GDM1 (cell line): ENCODE data around the gene LIN28B.
A peak's percentile ranks its signal among the peaks of the same experiment; 100 is the strongest.
"Not testable (repeated sequence)": the region's sequence is repeated elsewhere in the genome, so short reads cannot be mapped to it uniquely, and the experiment has no call there.

Experiments
- DNase-seq: peaks from one replicate; lab custom pipeline; 2025; lab: John Stamatoyannopoulos, UW

The LIN28B gene

DNA sequence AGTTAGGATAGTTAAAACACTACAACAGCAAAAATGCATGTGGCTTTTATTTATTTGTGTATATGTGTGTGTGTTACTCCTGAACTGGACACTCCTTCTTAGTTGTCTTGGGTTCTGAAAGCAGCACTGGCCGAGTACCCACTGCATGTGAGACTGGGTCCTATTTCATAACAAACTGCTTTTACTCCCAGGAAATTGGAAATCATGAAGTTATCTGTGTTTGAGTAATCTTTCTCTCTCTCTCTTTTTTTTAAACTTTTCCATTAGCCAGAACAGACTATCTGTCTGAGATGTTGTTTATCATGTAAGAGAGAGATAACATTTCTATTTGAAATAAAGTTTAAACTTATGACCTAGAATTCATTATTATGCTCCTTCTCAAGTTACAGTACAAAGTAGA lies 110.4 kb downstream of the LIN28B start:
- DNase-seq, result no peak

DNA sequence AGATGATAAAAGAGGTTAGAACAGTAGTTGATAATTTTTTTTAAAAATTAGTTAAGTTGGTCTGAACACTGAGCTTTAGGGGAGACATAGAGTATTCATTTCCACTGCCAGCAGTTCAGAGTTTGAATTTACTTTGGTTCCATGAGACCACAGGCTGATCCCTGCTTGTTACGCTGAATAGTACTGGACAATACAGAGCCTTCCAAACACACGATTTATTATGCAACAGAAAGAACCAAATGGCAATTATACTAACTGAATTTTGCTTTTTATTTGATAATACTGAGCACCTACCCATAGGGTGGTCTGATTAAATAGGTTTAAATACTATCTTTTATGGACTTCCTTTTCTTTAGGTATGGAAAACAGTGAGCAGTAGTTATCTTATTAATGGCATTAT lies 111.5 kb downstream of the LIN28B start:
- DNase-seq, result no peak

DNA sequence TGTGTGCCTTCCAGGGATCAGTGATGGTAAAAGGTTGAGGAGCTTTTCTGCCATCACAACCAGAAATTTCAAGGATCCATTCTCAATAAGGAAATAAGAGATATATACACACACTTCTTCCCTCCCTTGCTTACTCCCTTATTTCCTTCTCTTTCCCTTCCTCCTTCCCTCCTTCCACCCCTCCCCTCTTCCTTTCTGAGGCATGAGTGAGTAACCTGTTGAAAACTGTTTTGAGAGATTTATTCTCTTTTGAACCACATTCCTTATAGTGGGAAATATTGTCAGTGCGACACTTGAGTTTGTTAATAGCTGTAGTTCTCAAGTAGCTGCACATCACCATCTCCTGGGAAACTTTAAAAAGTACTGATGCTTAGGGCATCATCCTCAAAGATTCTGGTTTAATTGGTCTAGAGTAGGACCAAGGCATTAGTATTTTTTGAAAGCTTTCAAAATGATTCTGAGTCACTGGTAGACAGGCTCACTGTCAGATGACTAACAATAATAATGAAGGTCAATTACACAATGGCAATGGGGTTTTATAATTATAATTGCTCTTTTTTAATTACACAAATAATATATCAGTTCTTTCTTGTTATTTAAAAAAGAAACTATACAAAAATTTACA lies 113.0 kb downstream of the LIN28B start:
- DNase-seq, result no peak

DNA sequence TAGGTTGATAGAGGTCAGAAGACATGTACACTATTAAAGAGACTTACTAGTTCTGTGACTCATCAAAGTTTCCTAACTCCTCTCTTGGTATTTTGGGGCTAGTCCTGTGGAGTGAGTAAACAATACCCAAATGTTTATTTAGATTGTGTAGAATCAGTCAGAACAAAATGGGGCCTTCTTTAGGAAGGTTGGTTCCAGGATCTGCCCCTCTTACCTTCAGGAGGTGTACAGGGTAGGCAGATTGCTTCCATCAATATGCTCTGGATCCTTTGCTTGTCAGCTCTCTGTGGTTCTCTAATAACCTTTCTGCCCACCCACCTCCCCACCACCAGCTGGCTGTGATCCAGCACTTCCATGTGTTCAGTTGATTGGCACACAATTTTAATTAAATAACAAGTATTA lies 115.9 kb downstream of the LIN28B start:
- no peak for DNase-seq

DNA sequence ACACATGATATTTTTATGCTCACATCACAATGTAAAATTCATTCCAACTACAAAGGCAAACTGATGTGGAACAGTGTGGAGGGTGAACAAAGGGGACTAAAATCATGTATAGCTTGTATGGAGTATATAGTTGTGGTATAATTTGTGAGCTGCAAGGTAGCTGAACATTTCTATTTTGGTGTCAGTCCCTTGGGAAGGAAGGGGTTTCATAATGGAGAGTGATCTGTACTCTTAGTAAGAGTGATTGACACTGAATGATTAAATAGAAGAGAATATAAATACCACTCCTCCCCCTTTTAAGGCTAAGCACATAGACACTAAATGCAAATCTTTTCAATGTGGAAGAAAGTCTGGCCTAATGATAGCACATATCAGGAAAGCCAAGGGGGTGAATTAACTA lies 118.3 kb downstream of the LIN28B start:
- DNase-seq, result no peak

DNA sequence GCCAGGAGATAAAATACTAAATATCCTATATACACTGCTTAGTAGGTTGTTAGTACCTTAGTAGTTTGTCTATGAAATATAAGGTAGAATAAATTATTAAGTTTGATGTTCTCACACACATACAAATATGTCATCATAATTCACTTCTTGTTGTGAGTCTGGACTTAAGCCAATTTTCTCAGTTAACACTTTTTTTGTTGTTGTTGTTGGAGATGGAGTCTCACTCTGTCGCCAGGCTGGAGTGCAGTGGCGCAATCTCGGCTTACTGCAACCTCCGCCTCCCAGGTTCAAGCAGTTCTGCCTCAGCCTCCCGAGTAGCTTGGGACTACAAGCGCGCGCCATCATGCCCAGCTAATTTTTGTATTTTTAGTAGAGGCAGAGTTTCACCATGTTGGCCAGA lies 119.5 kb downstream of the LIN28B start:
- DNase-seq, result not testable (repeated sequence)

DNA sequence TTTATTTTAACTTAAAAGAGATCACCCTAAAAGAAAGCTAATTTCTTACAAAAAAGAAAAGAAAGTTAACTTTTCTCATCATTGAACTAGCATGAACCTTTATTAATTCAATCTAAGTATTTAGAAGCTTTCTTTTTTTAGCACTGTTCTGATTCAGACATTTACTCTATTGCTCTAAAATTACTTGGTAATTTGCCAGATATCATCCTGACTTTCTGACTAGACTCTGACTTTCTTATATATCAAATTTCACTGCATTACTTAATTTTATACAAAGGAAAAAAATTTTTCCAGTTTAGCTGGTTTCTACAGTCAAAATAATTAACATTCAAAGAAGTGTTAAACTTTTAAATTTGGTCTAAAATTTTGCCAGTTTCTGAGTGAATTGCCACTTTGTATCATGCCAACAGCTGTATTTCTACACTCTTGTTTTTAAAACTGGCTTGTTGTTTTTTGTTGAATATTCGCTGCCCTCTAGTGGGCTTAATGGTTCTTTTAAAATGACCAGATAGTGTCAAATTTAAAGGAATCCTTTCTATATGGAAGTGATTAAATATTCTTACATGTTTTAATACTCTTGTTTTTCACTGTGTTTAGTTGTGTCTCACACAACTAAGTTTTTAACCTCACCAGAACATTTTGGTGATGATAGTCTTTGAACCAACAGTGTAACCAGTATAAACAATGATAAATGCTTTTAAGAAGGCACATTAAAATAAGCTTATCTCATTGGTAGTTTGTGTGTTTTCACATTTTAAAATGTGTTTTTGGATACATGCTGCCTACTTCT lies 120.9 kb downstream of the LIN28B start:
- peak; percentile 25 for DNase-seq

DNA sequence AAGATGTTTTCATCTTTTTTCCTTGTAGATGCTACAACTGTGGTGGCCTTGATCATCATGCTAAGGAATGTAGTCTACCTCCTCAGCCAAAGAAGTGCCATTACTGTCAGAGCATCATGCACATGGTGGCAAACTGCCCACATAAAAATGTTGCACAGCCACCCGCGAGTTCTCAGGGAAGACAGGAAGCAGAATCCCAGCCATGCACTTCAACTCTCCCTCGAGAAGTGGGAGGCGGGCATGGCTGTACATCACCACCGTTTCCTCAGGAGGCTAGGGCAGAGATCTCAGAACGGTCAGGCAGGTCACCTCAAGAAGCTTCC lies 121.4 kb downstream of the LIN28B start:
- no peak for DNase-seq

DNA sequence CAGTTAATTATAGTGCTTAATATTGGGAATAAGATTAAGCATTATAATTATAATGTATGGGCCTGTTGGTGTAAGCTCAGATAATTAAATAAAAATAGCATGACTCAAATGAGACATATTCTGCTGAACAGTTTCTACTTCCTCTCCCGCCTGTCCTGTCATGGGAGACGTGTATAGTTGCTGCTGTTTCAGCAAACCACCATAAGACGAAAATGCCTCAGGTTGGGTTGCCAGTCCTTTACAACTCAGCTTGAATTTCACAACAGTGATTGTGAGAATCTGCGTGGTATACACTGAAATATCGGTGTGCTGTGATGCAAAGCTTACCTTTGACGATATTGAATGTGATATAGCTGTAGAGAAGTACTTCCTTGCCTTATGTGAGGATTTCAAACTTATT lies 123.4 kb downstream of the LIN28B start:
- no peak for DNase-seq

DNA sequence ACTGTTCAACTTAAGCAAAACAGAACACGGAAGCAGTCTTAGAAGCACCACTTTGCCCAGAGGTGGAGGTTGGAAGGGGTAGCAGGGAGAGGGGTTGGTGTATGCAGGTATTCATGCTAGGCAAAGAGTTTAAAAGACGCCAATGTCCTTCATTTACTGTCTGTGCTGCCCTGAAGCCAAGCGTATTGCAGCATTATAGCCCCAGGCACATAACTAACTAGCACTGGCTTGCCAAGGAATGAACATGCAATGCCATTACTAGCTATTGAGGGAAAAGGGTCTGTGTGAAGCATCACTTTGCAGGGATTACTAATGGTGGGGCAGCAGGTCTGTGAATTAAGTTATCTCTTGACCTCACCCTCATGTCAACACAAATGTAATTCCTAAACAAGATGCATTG lies 124.8 kb downstream of the LIN28B start:
- not testable (repeated sequence) for DNase-seq

DNA sequence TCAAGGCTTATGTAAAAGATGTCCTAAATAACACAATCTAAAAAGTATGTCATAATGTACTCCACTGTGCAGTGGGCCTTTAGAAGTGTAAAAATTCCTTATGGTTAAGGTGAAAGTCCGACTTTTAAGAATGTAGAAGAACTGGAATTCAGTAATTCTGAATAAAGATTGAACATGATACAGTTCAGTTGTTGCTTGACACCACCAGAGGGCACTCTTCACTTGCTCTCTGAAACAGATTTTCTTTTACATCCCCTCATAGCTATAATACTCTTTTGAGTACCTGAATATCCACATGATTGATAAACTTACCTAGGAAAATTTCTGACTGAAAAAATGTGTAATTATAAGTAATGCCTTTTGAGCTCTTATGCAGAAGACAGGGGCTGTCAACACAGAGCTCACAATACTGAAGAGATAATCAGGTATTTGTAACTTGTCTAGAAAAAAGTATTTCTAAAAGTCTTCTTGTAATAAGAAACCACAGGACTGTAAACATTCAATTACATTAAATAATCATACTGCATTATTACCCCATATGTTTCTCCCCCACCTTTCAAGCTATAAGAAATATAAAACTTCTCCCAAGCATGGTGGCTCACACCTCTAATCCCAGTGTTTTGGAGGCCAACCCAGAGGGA lies 130.8 kb downstream of the LIN28B start:
- peak; percentile 19 for DNase-seq

DNA sequence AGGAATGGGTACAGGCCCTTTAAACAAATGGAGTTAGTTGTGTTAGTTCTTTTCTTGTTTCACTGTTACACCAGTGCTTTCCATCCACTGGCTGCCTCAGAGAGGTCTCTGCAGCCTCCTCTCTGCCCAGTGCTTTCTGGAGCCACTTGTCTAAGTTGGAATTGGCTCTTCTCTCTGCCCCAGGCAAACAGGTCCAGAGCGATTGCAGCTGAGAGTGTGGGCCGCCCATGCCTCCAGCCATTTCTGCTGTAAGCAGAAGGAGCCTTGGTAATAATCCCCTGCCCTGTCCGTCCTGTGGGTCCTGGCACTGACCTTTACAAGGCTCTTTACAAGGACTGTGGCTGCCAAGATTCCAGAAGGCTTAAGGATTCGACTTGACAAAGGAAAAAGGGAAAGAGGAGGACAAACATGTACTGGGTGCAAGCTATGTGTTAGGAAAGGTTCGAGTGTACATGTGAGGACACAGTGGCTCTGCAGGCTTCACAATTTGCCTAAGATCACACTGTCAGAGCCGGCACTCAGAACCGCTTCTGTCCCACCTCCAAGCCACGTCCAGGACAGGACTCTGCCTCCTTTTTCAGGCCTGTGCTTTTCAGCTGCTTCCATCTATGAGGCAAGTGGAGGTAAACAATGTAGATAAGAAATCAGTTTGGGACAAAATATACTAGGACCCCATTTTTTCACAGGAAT lies 134.4 kb downstream of the LIN28B start:
- no peak for DNase-seq

DNA sequence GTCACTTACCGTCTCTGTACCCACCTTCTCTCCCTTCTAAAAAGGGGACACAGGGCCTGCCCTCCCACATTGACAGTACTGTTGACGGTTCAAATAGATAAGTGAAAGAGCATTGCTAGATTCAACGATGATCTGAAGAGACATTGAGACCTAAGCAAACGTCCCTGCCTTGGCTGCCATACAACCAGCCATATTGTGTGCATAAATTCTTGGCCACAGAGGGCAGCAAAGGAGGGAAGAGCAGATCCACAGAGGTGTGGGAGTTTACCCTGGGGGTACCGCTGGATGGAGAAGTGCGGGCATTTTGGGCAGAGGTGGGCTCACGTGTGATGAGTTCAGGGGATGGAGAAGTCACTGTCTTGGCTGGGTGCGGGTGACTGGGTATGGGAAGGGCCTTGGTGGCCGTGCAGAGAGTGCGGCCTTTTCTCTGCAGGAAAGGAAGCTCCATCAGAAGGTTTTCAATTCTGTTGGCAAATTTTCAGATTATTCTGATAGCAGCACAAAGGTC lies 137.3 kb downstream of the LIN28B start:
- DNase-seq, result no peak

DNA sequence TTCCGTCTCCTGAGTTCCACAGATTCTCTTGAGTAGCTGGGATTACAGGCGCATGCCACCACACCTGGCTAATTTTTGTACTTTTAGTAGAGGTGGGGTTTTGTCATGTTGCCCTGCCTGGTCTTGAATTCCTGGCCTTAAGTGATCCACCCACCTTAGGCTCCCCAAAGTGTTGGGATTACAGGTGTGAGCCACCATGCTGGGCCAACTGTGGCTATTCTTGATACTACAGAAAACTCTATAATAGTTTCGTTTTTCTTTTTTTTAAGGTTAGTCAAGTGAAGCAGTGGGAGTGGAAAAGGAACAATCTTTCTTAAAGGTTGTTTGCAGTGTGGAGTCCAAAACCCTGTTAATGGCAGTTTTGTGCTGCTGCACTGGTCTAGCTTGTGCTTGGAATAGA lies 138.2 kb downstream of the LIN28B start:
- no peak for DNase-seq

DNA sequence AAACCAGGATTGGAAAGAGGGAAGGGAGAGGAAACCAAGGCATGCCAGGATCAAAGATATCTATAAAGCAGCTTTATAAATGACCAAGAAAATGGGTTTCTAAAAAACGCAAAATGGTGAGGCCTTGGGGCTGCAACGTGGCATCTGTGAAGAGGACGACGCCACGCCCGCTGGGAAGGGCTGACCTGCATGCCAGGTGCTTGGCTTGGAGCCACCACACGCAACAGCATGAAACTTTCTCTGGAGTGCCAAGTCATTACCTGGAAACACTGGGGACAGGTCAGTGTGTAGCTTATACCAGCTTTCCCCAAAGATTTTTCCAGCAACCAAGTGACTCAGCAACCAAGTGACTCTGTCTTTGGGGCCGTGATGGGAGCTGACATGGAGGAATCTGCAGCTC lies 140.4 kb downstream of the LIN28B start:
- DNase-seq, result no peak

DNA sequence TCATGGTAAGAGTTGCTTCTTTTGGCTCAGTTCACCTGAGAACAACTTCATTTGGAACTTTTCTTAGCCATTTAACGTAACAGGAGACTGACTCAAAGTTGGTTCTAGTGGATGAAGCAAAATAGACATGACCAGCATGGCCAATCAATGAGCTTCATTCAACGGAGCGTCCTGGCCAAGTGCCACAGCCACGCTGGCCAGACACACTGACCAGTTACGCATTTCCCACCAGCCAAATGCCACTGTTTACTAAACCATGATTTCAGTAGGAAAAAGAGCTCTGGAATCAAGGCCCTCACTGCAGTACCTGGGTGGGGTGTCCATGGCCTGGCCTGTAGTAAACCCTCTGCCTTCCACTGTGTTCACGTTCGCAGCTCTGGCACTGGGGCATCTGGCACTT lies 142.5 kb downstream of the LIN28B start:
- DNase-seq, result no peak

DNA sequence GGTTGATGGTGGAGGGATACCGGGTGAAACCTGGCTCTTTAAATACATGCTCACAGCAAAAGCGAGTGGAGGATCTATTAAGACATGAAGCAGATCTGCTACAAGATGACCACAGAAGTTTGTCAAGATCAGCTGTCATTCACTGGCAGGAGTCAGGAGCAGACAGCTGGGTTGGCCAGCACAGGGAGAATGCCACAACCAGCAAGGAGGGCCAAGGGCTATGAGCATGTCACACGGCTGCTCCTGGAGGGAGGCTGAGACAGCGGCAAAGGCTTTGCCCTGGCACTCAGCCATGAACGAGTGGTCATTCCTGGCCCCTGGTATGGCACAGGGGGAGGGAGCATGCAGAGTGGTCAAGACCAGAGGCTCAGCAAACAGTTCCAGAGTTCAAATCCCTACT lies 145.3 kb downstream of the LIN28B start:
- no peak for DNase-seq

DNA sequence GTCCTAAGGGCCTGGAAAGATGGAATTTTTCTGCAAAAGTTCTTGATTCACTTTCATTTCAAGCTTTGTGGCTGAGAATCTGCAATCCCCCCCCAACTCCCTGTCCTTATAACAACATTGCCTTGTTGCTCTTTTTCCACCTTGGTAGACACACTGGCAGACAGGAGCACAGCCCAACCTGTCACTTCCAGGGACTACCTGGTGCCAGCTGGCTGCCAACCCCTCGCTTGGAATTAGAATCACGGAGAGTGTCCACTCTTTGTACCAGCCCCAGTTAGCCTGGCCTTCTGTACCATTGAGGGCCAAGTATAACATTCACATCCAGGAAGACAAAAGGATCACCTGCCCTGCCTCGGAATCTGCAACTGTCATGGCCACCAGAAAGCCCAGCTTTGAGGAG lies 148.2 kb downstream of the LIN28B start:
- DNase-seq, result no peak

DNA sequence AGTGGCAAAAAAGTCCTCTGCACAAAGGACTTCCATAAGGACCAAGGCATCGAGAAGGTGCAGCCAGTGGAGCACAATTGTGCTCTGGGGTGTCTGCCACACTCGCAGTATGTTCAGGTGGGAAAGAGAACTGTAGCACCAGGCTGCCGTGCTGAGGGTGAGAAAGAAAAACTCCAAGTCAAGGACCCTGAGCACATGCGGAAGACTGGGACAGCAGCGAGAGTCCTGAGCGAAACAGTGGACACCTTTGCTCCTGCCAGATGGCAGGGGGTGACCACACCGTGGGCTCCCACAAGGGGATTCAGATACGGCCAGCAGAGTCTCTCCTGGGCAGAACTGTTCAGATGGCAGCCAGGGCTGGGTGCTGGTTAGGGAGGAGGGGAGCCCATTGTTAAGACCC lies 149.4 kb downstream of the LIN28B start:
- no peak for DNase-seq

DNA sequence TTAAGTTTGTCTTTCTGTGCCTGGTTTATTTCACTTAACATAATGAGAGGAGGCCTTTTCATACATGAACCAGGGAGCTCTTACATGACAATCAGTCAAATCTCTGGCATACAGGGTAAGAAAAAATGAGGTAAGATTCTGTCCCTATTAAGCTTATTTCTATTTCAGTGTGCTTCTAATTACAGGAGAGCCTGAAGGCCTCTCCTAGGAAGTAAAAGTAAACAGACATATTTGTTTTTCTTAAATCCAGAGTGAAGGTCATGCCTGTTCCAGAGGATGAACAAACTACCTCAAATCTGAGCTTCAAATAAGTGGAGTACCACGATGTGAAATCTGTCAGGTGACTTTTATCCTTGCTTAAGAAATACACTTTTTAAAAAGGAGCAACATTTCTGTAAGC lies 150.3 kb downstream of the LIN28B start:
- DNase-seq, result no peak

DNA sequence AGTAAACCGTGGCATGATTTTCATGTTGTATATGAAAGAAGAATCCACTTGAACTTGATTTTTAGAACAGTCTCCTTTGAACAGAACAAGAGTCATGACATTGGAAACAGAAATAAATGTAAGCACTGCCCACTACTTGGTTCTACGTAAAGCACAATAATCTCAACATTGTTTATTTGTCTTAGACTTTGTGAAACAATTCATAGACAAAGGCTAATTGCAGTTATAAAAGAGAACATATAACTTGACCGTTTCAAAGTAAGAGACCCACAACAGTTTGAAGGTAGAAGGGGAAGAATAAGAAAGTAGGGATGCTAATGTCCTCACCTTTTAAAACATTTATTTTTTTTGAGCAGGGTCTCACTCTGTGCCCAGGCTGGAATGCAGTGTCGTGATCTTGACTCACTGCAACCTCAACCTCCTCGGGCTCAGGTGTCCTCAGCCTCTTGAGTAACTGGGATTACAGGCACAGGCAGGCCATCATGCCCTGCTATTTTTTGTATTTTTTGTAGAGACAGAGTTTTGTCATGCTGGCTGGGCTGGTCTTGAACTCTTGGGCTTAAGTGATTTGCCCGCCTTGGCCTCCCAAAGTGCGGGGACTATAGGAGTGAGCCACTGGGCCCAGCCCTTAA lies 151.8 kb downstream of the LIN28B start:
- no peak for DNase-seq
